ENCODE results near the gene KNSTRN.

The KNSTRN gene

DNA sequence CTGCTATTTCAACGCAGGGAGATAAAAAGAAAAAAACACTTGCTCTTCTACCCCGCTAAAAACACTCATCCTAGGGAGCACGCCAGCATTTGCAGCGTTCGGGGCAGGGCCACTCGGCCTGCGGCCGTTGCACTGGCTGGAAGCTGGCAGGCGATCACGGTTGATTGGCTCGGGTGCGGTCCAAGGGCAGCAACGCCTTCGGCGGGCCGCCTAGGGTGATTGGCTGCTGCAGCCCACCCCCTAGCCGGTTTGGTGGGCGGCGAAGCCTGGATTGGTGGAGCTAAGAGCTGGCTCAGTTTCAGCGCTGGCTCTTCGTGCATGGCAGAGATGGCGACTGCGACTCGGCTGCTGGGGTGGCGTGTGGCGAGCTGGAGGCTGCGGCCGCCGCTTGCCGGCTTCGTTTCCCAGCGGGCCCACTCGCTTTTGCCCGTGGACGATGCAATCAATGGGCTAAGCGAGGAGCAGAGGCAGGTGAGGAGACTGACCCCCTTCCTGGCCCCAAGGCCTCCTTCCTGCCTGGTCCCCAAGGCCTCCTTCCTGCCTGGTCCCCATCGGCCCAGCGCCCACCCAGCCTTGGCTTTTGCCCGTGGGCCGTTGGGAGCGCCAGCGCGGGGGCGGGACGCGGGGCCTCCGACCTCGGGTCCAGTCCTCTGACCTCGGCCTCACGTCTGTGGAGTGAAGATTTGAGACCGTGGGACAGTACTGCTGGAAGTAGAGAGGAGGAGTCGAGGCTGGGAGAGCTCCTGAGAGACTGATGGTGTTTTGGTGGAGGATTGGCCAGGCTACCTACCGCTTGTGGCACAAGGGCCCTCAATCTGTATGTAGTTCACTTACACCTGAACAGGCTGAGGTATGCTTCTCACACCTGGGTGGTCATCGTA lies 23.2 kb downstream of the KNSTRN start, which contains the start of gene IVD:
IVD (plus strand) TSS at position 295 of the 881 bp plus-strand sequence; CDS start at position 328, 33 bp downstream.
- DNase-seq = peak; percentile 88

DNA sequence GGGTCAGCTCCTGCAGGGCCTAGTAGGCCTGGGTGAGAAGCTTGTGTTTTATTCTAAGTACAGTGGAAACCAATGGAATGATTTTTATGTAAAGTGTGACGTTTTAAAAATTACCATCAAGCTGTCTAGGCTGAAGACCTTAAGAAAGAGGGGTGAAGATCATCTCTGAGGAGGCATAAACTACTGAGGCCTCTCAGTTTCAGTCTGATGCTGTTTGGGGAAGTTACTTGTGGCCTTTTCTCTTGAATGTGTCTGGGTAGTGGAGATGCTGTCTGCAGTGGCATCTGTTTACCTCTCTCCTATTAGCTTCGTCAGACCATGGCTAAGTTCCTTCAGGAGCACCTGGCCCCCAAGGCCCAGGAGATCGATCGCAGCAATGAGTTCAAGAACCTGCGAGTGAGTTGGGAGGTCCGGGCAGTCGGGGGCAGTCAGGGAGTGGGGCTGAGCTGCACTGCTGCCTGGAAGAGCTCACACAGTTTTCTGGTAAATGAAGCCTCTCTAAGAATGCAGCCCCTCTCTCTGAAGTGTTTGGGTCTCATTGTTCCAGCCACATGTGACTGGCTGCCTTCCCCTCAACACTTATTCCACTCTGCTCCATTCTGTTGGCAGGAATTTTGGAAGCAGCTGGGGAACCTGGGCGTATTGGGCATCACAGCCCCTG lies 24.9 kb downstream of the KNSTRN start:
- DNase-seq = no peak

DNA sequence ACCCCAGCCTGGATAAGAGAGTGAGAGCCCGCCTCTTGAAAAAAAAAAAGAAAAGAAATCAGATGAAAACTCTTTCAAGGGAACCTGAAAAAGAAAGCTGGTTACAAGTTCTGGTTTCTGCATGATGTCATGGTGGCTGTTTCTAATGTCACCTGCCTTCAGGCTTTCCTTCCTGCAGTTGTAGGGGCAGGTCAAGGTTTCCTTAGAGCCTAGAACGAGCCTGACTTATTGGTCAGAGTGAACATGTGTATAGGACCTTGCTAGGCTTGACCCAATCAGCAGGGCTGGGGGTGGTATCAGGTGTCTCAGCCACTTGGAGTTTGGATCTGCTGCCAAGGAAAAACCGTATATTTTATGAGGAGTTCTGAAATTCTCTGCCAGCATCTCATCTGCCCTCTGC lies 26.8 kb downstream of the KNSTRN start:
- no peak for DNase-seq

DNA sequence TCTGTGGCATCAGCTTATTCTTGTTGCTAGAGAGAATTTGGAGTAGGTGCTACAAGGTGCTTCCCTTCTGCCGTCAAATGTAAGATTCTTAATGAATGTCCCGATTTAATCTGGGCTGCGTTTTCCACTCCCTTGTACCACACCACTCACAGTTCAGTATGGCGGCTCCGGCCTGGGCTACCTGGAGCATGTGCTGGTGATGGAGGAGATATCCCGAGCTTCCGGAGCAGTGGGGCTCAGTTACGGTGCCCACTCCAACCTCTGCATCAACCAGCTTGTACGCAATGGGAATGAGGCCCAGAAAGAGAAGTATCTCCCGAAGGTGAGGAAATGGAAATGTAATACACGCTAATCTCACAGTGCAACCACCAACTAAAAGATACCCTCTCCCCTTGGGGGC lies 28.0 kb downstream of the KNSTRN start:
- no peak for DNase-seq

DNA sequence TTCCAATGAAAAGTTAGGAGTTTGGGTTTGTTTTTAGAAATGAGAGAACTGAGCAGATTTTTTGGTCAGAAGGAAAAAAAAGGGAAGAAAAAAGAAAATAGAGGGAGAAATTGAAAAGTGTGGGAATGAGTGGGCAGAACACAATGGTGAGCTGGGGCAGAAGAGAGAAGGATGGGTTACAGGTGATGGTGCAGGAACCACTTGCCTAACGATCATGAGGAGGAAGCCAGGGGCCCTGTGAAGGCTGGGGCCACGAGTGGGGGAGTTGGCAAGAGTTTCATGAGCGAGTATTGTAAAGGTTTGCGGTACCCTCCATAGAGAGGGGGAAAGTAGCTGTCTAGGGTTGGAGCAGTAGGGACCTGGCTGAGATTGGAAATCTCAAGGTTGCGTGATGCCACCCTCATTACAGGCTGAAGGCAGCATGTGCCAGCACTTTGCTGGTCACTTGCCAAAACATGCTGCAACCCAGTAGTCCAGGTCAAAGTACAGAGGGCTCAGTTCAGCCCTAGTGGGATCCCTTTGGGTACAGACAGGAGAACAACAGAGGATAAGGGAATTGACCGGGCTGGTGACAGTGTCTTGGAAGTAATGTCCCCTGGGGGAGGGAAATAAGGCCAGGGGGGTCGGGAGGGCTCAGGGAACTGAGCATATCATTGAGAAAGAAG lies 29.7 kb downstream of the KNSTRN start:
- DNase-seq = no peak

DNA sequence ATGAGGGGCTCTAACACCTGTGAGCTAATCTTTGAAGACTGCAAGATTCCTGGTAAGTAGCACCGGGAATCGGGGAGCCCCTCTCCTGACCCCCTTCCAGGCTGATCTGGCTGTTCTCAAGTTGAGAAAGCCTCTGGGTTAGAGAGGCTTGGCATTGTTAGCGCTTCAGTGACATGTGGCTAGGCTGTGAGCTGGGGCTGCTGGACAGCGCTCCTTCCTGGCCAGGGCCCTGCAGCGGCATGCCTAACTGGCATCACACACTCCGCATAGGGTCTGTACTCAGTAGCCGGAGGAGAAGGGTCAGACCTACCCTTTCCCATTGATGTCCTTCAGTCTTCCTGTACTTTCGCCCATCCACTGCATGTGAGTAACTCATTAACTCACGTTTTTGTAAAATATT lies 30.5 kb downstream of the KNSTRN start:
- no peak for DNase-seq

DNA sequence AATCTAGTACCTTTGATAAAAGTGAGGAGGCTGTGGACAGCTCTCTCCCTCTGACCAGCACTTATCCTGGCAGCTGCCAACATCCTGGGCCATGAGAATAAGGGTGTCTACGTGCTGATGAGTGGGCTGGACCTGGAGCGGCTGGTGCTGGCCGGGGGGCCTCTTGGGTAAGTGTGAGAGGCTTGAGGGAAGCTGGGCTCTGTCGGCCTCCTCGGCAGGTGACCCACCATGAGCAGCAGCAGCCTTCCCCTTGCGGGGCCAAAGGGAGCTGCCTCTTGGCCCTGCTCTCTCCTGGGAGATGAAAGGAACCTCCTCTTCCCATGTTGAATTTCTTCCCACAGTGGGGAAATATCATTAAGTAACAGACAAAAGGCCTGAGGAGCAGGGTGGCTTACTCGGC lies 32.3 kb downstream of the KNSTRN start:
- DNase-seq = no peak

DNA sequence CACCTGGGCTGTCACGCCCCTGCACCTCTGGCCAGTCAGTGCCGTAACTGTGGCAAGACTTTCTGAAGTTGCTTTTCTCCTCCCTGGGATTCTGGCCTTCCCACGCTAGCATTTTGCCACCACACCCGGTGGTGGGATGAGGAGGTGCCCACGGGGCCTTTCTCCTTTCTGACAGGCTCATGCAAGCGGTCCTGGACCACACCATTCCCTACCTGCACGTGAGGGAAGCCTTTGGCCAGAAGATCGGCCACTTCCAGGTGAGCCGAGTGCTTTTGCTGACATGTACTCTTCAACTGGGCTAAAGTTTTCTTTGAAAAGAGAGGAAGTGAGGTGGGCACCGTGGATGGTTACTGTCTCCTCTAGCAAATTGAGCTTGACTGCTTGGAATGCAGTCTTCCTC lies 32.7 kb downstream of the KNSTRN start:
- DNase-seq = no peak

DNA sequence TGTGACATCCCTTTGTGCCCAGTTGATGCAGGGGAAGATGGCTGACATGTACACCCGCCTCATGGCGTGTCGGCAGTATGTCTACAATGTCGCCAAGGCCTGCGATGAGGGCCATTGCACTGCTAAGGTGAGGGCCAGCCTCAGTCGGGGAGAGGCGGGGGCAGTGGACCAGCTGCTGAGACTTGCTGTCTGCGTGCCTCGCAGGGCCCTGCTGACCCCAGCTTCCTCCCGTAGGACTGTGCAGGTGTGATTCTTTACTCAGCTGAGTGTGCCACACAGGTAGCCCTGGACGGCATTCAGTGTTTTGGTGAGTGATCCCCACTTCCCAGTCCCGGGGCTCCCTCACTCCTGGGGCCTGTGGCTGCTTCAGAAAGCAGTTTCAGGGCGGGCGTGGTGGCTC lies 33.5 kb downstream of the KNSTRN start:
- no peak for DNase-seq

DNA sequence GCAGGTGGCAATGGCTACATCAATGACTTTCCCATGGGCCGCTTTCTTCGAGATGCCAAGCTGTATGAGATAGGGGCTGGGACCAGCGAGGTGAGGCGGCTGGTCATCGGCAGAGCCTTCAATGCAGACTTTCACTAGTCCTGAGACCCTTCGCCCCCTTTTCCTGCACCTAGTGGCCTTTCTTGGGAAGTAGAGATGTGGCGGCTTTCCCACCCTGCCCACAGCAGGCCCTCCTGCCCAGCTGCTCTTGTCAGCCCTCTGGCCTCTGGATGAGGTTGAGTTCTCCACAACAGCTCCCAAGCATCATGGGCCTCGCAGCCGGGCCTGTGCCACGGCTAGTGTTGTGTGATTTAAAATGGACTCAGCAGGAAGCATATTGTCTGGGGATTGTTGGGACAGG lies 35.6 kb downstream of the KNSTRN start:
- DNase-seq = no peak

DNA sequence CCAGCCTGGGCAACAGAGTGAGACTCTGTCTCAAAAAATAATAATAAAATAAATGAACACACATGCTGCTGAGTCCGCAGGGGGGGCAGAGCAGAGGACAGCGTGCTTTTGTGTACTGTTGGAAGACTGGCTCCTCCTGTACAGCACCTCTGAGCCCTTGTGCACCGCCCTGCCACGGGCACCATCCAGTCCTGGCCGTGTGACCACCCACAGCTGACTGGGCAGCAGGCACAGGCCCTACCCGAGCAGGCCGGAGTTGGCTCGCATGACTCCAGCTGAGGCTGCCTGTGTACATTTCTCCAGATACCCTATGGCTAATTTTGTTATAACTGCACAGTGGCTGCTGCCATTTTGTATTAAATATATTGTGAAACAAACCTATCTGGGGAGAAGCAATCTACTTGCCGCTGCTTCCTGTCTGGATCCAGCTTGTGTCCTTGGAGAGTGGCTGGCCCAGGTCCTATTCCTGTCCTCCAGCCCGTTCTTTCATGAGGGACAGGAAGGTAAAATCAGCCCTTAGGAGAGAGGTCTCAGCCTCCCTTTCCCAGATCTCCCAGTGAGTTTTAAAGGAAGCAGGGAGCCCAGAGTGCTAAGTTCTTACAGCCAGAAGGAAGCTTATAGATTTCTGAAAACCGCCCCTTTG lies 37.7 kb downstream of the KNSTRN start:
- DNase-seq = no peak

DNA sequence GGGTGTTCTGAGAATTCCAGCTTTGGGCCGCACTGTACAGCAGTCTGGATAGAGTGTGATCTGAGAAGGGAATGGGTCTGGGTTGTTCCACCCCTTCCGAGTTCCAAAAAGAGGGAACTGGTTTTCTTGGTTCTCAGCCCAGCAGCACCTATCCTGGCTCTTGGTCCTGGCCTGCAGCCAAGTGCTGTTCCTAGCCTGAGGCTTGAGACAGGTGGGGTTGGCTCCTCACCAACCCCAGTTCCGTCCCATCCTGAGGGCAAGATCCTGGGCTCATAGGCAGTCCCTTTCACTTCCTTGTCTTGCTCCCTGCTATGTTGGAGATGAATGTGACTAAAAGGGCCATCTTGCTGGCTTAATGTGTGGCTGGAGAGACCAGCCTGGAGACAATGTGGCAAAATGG lies 38.3 kb downstream of the KNSTRN start:
- DNase-seq = no peak

DNA sequence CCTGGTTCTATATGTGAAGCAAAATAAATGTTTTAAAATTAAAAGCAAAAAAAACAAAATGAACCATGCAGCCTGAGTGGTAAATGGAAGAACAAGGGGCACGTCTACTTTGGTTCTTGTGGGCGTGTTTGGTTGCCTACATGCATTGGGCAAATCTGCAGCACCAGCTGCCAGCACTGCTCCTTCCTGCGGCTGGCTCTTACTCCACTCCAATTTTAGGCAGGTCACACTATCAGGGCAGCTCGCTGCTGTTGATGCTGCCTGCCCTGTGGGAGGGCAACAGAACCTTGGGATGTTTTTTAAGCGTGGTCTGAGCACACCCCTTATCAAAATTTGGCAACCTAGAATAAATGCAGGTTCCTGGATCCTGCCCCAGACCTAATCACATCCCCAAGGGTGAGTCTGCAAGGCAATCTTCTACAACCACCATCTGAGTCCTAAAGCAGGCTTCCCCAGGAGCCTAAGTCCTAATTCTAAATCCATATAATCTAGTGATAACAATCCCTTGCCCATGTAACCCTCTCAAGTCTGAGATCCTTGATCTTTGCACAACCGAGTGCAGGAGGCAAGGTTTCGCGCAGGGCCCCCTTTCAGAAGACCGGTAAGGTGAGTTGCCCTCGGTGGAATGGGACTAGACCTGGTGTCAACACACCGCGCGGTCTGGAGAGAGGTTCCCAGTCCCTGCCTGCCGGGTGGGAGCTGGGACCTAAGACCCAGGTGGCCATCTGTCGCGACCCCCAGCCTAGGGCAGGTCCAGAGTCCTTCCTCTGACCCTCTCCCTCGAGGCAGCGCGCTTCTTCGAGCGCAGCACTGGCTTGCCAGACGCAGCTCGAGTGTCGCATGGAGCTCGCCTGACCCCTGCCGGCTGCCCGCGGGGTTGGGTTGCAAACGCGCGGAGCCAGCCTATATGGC lies 39.0 kb downstream of the KNSTRN start:
- DNase-seq = peak; percentile 43

DNA sequence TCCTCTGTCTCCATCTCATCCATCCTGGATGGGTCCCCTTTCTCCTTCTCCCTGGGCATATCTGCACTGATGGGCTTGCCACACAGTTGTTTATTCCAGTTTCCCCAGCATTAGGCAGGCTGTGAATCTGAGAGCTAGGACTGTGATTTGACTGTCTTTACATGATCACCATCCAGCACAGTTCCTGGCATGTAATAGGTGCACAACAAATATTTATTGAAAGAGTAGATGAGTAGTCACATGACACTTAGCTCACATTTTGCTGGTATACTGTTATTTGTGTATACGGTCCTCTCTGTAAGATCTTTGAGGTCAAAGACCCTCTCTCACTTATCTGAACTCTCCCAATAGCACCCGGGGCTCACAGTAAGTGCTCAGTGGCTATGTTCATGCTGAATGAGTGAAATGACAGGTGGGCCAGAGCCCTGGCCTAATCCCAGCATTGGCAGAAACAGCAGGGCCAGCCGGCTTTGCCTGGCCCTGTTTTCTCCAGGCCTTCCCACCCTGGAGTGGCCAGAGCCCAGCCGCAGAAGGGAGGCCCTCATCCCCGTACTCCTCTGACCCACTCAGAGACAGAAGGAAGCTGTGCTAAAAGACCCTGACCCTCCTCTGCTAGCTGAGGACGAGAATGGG lies 42.1 kb downstream of the KNSTRN start:
- no peak for DNase-seq

DNA sequence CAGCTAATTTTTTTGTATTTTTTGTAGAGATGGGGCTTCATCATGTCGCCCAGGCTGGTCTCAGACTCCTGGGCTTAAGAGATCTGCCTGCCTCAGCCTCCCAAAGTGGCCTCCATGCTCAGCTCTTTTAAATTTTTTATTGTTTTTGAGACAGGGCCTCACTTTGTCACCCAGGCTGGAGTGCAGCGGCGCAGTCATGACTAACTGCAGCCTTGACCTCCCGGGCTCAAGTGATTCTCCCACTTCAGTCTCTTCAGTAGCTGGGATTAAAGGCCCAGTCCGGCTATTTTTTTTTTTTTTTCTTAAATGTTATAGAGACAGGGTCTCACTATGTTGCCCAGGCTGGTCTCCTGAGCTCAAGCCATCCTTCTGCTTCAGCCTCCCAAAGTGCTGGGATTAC lies 43.2 kb downstream of the KNSTRN start:
- no peak for DNase-seq

DNA sequence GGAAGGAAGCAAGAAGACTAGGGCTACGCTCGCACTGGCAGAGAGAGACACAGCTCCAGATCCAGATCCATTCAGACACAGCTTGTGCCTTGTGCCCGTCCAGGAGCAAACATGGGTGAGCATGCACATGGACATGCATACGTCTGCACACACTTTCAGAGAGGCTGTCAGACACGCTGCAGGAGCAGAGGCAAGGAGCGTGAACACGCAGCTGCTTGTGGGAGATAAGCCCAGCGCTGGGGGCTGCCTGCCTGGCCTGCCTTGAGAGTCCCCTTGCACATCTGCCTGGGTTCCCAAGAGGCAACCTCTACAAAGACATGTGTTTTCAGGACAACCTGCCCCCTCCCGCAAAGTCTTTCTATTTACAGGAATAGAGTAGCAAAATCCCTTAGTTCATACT lies 44.7 kb downstream of the KNSTRN start:
- no peak for DNase-seq

DNA sequence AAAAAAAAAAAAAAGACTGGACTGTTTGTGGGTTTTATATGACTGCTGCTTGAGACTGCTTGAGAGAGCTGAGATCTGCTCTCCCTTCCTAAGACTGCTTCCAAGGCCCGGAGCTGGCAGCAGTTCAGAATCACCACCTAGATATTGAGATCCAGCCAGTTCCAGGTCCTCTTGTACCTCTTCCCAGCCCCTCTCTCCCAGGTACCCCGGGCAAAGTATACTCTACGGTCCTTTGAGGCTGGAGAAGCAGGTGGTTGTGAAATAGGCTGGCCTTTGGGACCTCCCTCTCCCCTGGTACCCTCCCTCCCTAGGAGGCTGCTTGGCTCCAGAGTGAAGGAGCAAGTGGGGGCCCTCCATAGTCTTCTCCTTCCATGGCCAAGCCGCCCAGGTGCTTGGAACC lies 45.7 kb downstream of the KNSTRN start:
- no peak for DNase-seq

DNA sequence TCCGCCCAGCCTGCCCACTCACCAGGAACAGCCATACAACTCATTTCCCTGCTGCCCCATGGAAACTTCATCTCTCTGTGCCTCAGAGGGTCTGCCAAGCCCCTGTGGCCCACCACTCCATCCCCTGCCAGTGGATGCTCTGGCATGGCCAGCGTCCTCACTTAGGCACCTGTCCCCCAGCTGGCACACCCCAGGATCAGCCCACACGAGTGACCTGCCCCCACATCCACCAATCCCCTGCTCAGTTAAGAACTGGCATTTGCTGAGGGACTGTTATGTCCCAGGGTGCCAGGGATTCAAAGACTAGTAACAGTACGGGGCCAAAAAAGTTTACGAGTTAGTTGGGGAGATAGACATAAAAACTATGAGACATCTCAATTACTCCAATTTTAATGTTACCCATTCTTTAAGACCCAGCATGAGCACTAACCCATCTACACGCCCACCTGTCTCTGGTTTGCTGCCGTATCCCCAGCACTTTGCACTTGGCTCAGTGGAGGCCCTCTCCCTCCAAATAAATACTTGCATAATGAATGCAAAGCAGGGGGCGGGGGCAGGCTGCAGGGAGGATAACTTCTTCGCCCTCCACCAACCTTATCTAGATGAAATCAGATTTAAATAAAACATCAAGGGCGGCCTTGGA lies 46.7 kb downstream of the KNSTRN start:
- DNase-seq = no peak

DNA sequence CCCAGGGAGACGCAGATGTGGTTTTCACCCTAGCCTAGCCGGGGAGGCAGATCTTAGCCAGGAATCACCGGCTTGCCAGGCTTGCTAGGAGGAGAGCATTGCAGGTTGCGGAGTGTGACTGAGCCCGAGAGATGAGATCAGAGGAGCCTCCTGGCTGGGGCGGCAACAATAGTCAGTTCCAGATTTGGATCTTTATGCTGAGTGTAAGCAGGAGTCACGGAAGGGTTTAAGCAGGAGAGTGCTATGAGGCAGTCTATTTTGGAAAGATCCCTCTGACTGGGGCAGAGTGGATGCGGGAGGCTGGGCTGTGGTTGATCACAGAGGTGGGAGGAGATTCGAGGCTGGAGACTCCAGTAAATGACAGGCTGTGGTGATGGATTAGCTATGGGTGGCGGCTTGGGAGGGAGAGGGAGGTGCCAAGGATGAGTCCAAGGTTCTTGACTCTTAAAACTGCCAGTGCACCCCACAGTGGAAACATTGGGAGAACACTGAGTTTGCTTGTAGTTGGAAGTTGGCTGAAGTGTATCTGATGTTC lies 47.8 kb downstream of the KNSTRN start:
- DNase-seq = no peak

DNA sequence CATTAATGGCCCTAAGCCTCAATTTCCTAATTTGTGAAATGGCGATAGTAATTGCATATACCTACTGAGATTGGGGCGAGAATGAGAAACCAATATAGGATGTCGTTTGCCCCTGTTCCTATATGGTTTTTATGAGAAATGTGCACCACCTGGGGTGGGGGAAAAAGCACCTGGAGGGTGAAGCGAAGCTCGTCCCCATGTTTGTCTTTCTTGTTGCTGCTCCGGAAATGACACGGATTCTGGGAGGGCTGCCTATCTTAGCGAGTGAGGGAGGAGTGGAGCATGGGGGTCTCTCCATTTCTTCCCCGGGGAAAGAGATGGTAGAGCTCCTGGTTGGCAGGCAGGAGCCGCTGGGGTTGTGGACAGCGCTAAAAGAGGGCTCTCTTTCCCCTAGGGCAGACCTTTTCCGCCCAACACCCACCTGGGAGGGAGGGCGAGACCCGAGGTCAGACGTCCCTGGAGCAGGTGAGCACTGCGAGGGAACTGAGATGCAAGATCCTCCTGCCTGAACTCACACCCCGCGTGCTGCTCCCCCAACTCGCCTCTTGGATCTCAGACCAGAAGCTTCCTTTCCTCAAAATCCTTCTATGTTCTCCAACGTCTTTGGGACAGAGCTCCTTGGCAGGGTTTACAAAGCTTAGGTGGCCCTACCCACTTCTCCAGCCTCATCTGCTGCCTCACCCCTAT lies 52.6 kb downstream of the KNSTRN start:
- DNase-seq = no peak
